DND-41 (cell line): ENCODE data around the gene ISG20.

Experiments
- EZH2 ChIP-seq: IDR thresholded peaks from 3 replicates; pipeline ENCODE4 v1.6.1; 2012; ENCODE audit warnings: borderline replicate concordance, low read depth, mild to moderate bottlenecking, moderate library complexity, low read length, inconsistent platforms; ENCODE audit not compliant: severe bottlenecking
- TF ChIP-seq, protein P1 (sequence below): IDR thresholded peaks from 2 replicates; pipeline ENCODE4 v1.5.1; 2012; ENCODE audit warnings: borderline replicate concordance, low read length, moderate library complexity, mild to moderate bottlenecking; ENCODE audit not compliant: poor library complexity, severe bottlenecking; ENCODE audit errors: extremely low read depth

DNA sequence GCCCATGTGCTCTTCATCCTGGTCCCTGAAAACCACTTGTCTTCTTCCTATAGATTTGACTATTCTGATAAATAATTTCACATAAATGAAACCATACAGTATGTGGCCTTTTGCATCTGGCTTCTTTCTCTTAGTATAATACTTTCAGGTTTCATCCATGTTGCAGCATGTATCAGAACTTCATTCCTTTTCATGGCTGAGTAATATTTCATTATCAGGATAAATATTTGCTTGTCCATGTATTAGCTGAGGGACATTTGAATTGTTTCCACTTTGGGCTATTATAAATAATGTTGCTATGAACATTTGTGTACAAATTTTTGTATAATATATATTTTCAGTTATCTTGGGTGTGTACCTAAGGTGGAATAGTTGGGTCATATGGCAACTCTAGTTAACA, 47.4 kb upstream of the ISG20 start:
- TF ChIP-seq EZH2 = no peak
- TF ChIP-seq, protein P1, sequence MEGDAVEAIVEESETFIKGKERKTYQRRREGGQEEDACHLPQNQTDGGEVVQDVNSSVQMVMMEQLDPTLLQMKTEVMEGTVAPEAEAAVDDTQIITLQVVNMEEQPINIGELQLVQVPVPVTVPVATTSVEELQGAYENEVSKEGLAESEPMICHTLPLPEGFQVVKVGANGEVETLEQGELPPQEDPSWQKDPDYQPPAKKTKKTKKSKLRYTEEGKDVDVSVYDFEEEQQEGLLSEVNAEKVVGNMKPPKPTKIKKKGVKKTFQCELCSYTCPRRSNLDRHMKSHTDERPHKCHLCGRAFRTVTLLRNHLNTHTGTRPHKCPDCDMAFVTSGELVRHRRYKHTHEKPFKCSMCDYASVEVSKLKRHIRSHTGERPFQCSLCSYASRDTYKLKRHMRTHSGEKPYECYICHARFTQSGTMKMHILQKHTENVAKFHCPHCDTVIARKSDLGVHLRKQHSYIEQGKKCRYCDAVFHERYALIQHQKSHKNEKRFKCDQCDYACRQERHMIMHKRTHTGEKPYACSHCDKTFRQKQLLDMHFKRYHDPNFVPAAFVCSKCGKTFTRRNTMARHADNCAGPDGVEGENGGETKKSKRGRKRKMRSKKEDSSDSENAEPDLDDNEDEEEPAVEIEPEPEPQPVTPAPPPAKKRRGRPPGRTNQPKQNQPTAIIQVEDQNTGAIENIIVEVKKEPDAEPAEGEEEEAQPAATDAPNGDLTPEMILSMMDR = no peak
